ENCODE measurements around the gene SIT1. TPM values are rescaled to one million over a fixed set of nuclear protein-coding genes. Genes with fewer than 3 reads are reported as not detected.

The SIT1 gene
- total RNA-seq, 2 experiments from 2014 or later: 62.0 to 63.7 TPM

DNA sequence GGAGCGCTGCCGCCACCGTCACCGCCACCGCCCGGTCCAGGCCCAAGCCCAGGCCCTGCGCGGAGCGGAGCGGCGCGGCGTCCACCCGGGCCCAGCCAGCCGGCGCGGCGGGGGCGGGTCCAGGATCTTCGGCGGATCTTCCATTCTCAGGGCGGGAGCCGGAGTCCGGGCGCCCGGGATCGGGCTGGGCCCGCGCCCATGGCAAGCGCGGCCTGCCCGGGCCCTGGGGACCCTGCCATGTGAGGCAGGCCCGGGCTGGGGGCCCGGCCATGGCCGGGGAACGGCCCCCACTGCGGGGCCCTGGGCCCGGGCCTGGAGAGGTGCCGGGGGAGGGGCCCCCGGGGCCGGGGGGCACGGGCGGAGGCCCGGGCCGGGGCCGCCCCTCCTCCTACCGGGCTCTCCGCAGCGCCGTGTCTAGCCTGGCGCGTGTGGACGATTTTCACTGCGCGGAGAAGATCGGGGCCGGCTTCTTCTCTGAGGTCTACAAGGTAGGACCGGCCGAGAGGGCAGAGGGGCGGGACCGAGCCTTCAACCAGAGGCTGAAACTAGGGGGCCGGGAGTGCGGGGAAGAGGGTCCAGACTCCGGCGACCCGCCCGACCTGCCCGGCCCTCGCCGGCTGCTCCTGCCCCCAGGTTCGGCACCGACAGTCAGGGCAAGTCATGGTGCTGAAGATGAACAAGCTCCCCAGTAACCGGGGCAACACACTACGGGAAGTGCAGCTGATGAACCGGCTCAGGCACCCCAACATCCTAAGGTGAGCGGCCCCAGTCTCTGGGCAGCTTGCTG, 45.2 kb downstream of the SIT1 start:
- ChIA-PET CTCF (interaction anchor here (0.7 to 2.1 kb wide), 5 partner anchors 10 to 40 kb away, joined by 3 to 17 read pairs (median 3); no protein-coding TSS in a partner anchor), POLR2A (interaction anchor here (0.9 to 1.0 kb wide), 3 partner anchors 12 to 51 kb away, joined by 3 to 4 read pairs (median 3); no protein-coding TSS in a partner anchor)

DNA sequence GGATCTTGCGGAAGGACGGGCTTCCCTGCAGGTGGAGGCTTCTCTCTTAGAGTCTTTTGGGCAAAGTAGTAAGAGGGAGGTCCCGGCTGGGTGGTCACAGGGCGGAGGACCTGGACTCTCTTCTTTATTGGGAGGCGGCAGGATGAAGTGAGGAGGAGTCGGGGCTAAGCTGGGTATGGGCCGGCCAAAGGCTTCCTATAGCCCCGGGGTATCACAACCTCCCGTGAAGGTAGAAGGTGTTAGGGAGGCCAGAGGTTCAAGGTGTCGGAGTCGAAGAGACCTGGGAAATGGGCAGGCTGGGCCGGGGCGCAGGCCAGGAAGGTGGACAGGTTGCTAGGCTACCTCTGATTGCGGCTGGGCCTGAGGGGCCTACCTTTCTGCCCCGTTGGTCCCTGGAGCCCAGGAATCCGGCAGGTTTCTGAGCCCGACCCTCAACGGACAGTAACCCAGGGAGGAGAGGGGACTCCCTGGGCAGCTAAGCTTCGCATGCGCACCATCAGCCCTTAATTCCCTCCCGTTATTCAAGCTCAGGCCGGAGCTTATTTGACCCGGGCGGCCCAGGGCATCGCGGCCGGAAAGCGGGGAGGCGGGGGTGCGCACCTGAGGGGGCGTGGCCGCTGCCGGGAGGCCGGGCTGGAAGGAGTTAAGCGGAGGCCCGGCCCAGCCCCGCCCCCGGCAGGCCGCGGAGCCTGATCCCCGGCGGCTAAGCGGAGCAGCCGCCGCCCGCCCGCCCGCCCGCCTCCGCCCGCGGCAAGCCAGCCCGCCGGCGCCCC, 46.0 kb downstream of the SIT1 start, which contains the start of gene TESK1:
Gene TESK1, plus strand, starts transcription at position 685 of the 773 bp plus-strand sequence. CDS start 358 bp downstream, outside the sequence.
- ChIA-PET CTCF (interaction anchor here (0.9 to 2.1 kb wide), 6 partner anchors 8 to 123 kb away, joined by 3 to 17 read pairs (median 6); no protein-coding TSS in a partner anchor), POLR2A (interaction anchor here (0.6 to 1.8 kb wide), 6 partner anchors 12 to 143 kb away, joined by 3 to 6 read pairs (median 4); partner anchors contain the start of genes CCDC107, RMRP and SIT1)

DNA sequence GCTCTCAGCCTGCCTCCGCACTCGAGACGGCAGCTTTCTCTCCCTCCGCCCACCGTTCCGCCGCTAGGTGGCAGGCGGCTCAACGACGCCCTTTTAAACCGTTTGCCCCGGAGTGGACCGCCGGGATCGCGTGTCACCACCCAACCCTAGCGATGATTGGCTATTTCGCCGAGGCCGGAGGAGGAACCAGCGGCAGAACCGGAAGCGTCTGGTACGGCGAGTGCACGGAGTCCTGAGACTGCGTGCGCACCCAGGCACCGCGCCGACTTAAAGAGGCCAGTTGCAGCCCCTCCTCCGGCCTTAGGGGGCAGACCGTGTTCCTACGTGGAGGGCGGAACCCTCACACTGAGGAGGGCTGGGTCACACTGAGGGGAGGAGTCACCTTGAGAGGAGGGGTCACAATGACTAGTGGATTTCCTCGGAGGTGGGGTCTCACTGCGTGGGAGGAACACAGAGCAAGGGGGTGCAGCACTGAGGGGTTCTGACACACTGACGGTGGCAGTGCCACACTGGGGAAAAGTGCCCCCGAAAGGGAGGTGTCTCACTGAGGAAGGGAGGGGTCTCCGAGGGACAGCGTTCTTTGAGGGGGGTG, 46.6 kb downstream of the SIT1 start:
- ChIA-PET POLR2A (interaction anchor here (0.6 to 1.8 kb wide), 8 partner anchors 13 to 144 kb away, joined by 3 to 6 read pairs (median 4); partner anchors contain the start of genes CCDC107, RMRP and SIT1), CTCF (interaction anchor here (0.8 to 2.1 kb wide), 13 partner anchors 8 to 129 kb away, joined by 3 to 17 read pairs (median 4); no protein-coding TSS in a partner anchor)

DNA sequence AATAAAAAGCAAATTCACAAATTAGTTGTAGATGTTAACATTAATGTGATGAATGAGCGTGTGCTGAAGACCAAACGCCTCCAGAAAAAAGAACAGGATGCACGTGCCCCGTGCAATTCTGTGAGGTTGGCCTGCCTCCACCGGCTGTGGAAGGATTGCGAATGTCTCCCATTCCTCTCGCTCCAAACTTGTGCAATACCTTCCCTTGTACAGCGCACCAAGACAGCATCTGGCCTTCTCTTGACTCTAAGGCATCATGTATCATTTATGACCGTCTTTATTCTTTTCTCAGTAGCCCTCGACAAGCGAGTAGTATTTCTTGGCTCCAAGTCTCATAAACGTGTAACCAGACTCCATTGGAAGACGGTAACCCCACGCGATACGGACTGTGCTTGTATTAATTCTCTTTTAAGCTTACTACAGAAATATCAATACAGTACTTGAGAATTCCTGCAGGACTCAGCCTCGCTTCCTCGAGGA, 47.2 kb downstream of the SIT1 start:
- ChIA-PET POLR2A (interaction anchor here (0.6 to 1.8 kb wide), 6 partner anchors 14 to 55 kb away, joined by 3 to 6 read pairs (median 4); partner anchors contain the start of genes CCDC107, RMRP and SIT1), CTCF (interaction anchor here (0.8 to 2.1 kb wide), 12 partner anchors 9 to 129 kb away, joined by 3 to 17 read pairs (median 4); no protein-coding TSS in a partner anchor)

DNA sequence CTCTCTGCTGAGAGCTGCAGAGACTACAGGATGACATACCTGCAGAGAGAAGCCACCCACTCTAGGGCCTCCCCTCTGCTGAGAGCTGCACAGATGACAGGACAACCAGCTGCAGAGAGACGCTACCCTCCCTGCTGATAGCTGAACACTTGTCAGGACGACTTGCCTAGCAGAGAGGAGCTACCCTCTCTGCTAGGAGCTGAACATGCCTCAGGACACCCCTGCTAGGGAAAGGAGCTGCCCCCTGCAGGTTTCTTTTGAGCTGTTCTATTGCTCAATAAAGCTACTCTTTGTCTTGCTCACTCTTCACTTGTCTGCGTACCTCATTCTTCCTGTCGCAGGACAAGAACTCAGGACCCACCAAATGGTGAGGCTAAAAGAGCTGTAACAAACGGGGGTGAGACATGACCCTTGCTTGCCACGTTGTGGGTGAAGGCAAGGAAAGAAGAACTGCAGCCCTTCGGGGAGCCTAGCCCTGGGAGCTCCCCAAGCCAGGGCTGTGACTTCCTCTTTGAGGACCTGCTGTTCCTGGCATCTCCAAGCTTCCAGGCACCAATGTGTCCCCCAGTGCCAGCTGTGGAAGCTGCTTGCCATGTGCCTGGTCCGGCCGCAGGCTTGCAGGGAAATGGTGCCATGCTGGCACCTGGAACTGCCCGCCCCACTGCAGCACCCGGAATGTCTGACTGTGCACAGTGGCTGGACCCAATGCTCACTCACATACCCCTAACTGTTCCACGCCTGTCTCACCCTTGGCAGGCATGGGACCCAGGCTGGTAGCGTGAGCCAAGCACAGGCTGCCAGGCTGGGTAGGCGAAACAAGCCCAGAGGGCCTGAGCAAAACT, 50.7 kb downstream of the SIT1 start:
- ChIA-PET POLR2A (interaction anchor here (1.0 kb wide), 1 partner anchor 488 kb away, joined by 3 read pairs; no protein-coding TSS in a partner anchor), CTCF (interaction anchor here (0.9 to 2.2 kb wide), 2 partner anchors 48 to 58 kb away, joined by 3 to 7 read pairs; partner anchors contain the start of genes CCDC107 and RMRP)

Other genes with a start within 250 kb of the SIT1 start
- 1 to 10 TPM; 1.2 TPM for gene RUSC2, start 160.8 kb downstream of the SIT1 start, total RNA-seq
- 10 to 100 TPM; 47.9 to 51.6 TPM for gene TESK1, start 45.7 kb downstream of the SIT1 start, total RNA-seq
- 10 to 100 TPM; 13.7 to 15.1 TPM for gene CD72, start 32.5 kb downstream of the SIT1 start, total RNA-seq
- gene RMRP, start 7.1 kb upstream of the SIT1 start, total RNA-seq: 1,000 to 10,000 TPM; 9,117 to 9,295 TPM
- gene CCDC107, start 7.4 kb upstream of the SIT1 start, total RNA-seq: 10 to 100 TPM; 17.1 to 18.3 TPM
- gene ARHGEF39, start 14.3 kb upstream of the SIT1 start, total RNA-seq: 10 to 100 TPM; 12.6 to 13.7 TPM
- 1 to 10 TPM; 5.5 to 6.2 TPM for gene CA9, start 23.0 kb upstream of the SIT1 start, total RNA-seq
- gene TPM2, start 39.0 kb upstream of the SIT1 start, total RNA-seq: 1 to 10 TPM; 3.7 to 3.9 TPM
- gene TLN1, start 81.3 kb upstream of the SIT1 start, total RNA-seq: 100 to 1,000 TPM; 233 to 235 TPM
- 10 to 100 TPM; 32.0 to 33.4 TPM for gene CREB3, start 81.7 kb upstream of the SIT1 start, total RNA-seq
- 10 to 100 TPM; 38.7 to 40.1 TPM for gene GBA2, start 98.3 kb upstream of the SIT1 start, total RNA-seq
- gene RGP1, start 98.4 kb upstream of the SIT1 start, total RNA-seq: 10 to 100 TPM; 17.1 to 17.3 TPM
- gene MSMP, start 103.3 kb upstream of the SIT1 start, total RNA-seq: under 1 TPM in 1 of 2 experiments, not detected in 1; 0.65 TPM
- 1 to 10 TPM; 9.7 TPM for gene NPR2, start 140.7 kb upstream of the SIT1 start, total RNA-seq
- 1 to 10 TPM; 1.0 to 1.2 TPM for gene SPAG8, start 161.3 kb upstream of the SIT1 start, total RNA-seq
- gene HINT2, start 164.1 kb upstream of the SIT1 start, total RNA-seq: 10 to 100 TPM; 67.7 to 70.8 TPM
- not detected for gene FAM221B, start 177.8 kb upstream of the SIT1 start, total RNA-seq
- gene TMEM8B, start 178.3 kb upstream of the SIT1 start, total RNA-seq: 1 to 10 TPM; 2.2 to 2.4 TPM
- gene OR13J1, start 219.5 kb upstream of the SIT1 start, total RNA-seq: not detected